ENCODE results near the gene RECK. TPM values are rescaled to one million over a fixed set of nuclear protein-coding genes. Genes with fewer than 3 reads are reported as not detected.

Gene RECK
- total RNA-seq, 1 experiment from 2014 or later = 10.3 TPM

- peaks cover 4% of the 10 kb centered on the region; the same call in 1 of the 2 replicates for H3K4me1 ChIP-seq (ENCODE audit: insufficient read depth, low read length)
- H3K4me2 ChIP-seq (ENCODE audit: insufficient read depth, insufficient read length, low read length) = no peak overlapping the region
- TF ChIP-seq, protein P1, sequence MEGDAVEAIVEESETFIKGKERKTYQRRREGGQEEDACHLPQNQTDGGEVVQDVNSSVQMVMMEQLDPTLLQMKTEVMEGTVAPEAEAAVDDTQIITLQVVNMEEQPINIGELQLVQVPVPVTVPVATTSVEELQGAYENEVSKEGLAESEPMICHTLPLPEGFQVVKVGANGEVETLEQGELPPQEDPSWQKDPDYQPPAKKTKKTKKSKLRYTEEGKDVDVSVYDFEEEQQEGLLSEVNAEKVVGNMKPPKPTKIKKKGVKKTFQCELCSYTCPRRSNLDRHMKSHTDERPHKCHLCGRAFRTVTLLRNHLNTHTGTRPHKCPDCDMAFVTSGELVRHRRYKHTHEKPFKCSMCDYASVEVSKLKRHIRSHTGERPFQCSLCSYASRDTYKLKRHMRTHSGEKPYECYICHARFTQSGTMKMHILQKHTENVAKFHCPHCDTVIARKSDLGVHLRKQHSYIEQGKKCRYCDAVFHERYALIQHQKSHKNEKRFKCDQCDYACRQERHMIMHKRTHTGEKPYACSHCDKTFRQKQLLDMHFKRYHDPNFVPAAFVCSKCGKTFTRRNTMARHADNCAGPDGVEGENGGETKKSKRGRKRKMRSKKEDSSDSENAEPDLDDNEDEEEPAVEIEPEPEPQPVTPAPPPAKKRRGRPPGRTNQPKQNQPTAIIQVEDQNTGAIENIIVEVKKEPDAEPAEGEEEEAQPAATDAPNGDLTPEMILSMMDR (conservative IDR thresholded peaks at IDR 0.05) = no peak
- no peak overlapping the region for H3K9ac ChIP-seq (ENCODE audit: extremely low read depth, insufficient read length, low read length)
- no peak overlapping the region for H2AK5ac ChIP-seq (ENCODE audit: insufficient read length, low read length)
- H3K27ac ChIP-seq (ENCODE audit: insufficient read length, low read depth, low read length) = no peak overlapping the region
- H2BK120ac ChIP-seq (ENCODE audit: low read depth, low read length, poor library complexity, severe bottlenecking) = no peak overlapping the region
- H3K23ac ChIP-seq (ENCODE audit: insufficient read length, low read depth, low read length) = no peak overlapping the region
- no peak overlapping the region for H2BK12ac ChIP-seq (ENCODE audit: insufficient read length, low read depth, low read length)
- H3K4me3 Mint-ChIP-seq = no peak overlapping the region
- no peak overlapping the region for H2AFZ ChIP-seq (ENCODE audit: low read length)
- H3T11ph ChIP-seq (ENCODE audit: low read length) = no peak overlapping the region
- no peaks in the 10 kb centered on the region for H3K23me2 ChIP-seq (ENCODE audit: insufficient read length, low read depth, low read length, poor library complexity, severe bottlenecking)
- peak overlapping the region; percentile 45 to 65 (median 50); a peak in 5 of 7 replicates for H3K27ac Mint-ChIP-seq
- no peaks in the 10 kb centered on the region for H3K36me3 Mint-ChIP-seq (ENCODE audit: insufficient read depth in 1 of 3, low read depth in 3 of 3)
- H3K56ac ChIP-seq (ENCODE audit: insufficient read length, low read depth, low read length) = no peak overlapping the region
- no peak overlapping the region for H3K18ac ChIP-seq (ENCODE audit: insufficient read length, low read depth, low read length)
- no CpG with 5 or more reads among the region's 2 CpGs for WGBS (ENCODE audit: extremely low coverage, insufficient read length, low lambda C conversion rate)
- H3K9me3 Mint-ChIP-seq = no peaks in the 10 kb centered on the region
- no peak for DNase-seq
- no peaks in the 10 kb centered on the region for H3K79me1 ChIP-seq (ENCODE audit: insufficient read depth, low read depth, low read length, poor library complexity, severe bottlenecking)
- H2BK20ac ChIP-seq (ENCODE audit: low read depth, low read length, poor library complexity, severe bottlenecking) = no peak overlapping the region
- no peaks in the 10 kb centered on the region for H3K9me3 ChIP-seq (ENCODE audit: control insufficient read depth, low read depth, low read length)
- H3K4me1 Mint-ChIP-seq = peaks cover 20 to 27% of the 10 kb centered on the region in 2 experiments
- no peak overlapping the region for H2BK5ac ChIP-seq (ENCODE audit: insufficient read length, low read length)
- no peak overlapping the region for H4K5ac ChIP-seq (ENCODE audit: insufficient read length, low read depth, low read length)
- no peak overlapping the region for H3K4ac ChIP-seq (ENCODE audit: low read depth, low read length)
- no peaks in the 10 kb centered on the region for H3K27me3 ChIP-seq (ENCODE audit: insufficient read depth, low read length)
- no peak overlapping the region for H2BK15ac ChIP-seq (ENCODE audit: low read depth, low read length)
- H3K14ac ChIP-seq (ENCODE audit: insufficient read depth, low read length) = no peak overlapping the region
- no peak overlapping the region for H4K8ac ChIP-seq (replicated peaks; ENCODE audit: insufficient read length, low read depth, low read length)
- no peaks in the 10 kb centered on the region for H3K79me2 ChIP-seq (ENCODE audit: insufficient read depth, low read length)
- no peak overlapping the region for H4K91ac ChIP-seq (ENCODE audit: insufficient read length, low read depth, low read length)
- no peaks in the 10 kb centered on the region for H4K20me1 ChIP-seq (ENCODE audit: control insufficient read depth, insufficient read depth, insufficient read length)
- H3K27me3 Mint-ChIP-seq (ENCODE audit: low read depth) = no peaks in the 10 kb centered on the region
Observed at GRCh38 chr9:36093384-36093783, 56.7 kb downstream of the RECK start.

All from H9 (cell line).